Muscle of leg (tissue), 11 donors: ENCODE measurements around the gene TMEM204. TPM values are rescaled to one million over a fixed set of nuclear protein-coding genes. Genes with fewer than 3 reads are reported as not detected.
"Not testable (repeated sequence)": the region's sequence is repeated elsewhere in the genome, so short reads cannot be mapped to it uniquely, and the experiment has no call there.

Experiments
- DNase-seq: peaks from one replicate; pipeline ENCODE4 v3.0.0; 2013
- H3K27ac ChIP-seq: one replicate; pipeline ENCODE4 v1.5.1; 2013; ENCODE audit warnings: mild to moderate bottlenecking, low read length, control low read depth
- H3K27me3 ChIP-seq: one replicate; pipeline ENCODE4 v1.6.1; 2013; ENCODE audit warnings: low read length; ENCODE audit not compliant: control insufficient read depth, insufficient read depth
- H3K36me3 ChIP-seq: one replicate; pipeline ENCODE4 v1.6.1; 2013; ENCODE audit warnings: low read length; ENCODE audit not compliant: control insufficient read depth, insufficient read depth
- H3K4me1 ChIP-seq: one replicate; pipeline ENCODE4 v1.6.1; 2013; ENCODE audit warnings: low read length; ENCODE audit not compliant: control insufficient read depth, insufficient read depth
- H3K4me3 ChIP-seq: one replicate; pipeline ENCODE4 v1.5.1; 2013; ENCODE audit warnings: low read length, control low read depth
- H3K9me3 ChIP-seq: replicated peaks from 2 replicates; pipeline ENCODE4 v1.6.1; 2013; ENCODE audit warnings: low read depth, low read length; ENCODE audit not compliant: control insufficient read depth
- WGBS: methylation state at CpG from one replicate; pipeline ENCODE4 v1.1.5; 2013; ENCODE audit warnings: missing lambda C conversion rate; ENCODE audit not compliant: insufficient coverage; 5-methylcytosine and 5-hydroxymethylcytosine counted together
- polyA plus RNA-seq, 8 donors: library from polyadenylated mRNA; unstranded; fragments of 120-200 nt; gene quantifications; one replicate each; pipeline versions ENCODE4 v1.2.1 to v1.2.3, GENCODE V29; 2013; ENCODE audit warnings: inconsistent platforms in 1 of 8, low replicate concordance in 1 of 8; ENCODE audit not compliant: insufficient read length in 8 of 8, insufficient read depth in 1 of 8
- total RNA-seq: library from RNA; stranded (reverse); fragments of 120-200 nt; gene quantifications from one replicate; pipeline ENCODE4 v1.2.4, GENCODE V29; 2013

Gene TMEM204
- total and polyA plus RNA-seq, 9 donors = 14.6 to 22.2 (median 18.0) TPM

DNA sequence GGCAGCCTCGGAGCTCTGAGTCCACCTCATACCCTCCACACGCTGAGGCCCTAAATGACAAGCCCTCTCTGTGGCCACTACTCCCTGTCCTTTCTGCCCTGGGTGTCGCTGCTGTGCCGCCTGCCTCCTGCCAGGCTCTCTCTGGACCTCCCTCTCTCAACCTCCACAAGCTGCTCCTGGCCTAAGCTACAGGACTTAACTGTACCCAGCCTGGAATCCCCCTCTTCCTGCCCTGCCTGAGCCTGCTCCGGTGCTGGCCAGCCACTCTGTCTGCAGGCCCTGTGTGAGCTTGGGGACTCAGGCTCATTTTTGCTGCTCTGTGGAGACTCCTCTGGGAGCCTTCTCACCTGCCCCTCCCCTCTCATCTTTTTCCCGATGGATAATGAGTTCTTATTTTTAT lies 56.9 kb downstream of the TMEM204 start:
- H3K36me3 ChIP-seq = peaks cover 26% of the 10 kb centered on the region
- DNase-seq = no peak
- no peak overlapping the region for H3K4me3 ChIP-seq
- 82% methylated on average over 5 of the region's 6 CpGs for WGBS
- H3K9me3 ChIP-seq = no peaks in the 10 kb centered on the region
- no peaks in the 10 kb centered on the region for H3K4me1 ChIP-seq
- no peaks in the 10 kb centered on the region for H3K27me3 ChIP-seq
- H3K27ac ChIP-seq = no peak overlapping the region

DNA sequence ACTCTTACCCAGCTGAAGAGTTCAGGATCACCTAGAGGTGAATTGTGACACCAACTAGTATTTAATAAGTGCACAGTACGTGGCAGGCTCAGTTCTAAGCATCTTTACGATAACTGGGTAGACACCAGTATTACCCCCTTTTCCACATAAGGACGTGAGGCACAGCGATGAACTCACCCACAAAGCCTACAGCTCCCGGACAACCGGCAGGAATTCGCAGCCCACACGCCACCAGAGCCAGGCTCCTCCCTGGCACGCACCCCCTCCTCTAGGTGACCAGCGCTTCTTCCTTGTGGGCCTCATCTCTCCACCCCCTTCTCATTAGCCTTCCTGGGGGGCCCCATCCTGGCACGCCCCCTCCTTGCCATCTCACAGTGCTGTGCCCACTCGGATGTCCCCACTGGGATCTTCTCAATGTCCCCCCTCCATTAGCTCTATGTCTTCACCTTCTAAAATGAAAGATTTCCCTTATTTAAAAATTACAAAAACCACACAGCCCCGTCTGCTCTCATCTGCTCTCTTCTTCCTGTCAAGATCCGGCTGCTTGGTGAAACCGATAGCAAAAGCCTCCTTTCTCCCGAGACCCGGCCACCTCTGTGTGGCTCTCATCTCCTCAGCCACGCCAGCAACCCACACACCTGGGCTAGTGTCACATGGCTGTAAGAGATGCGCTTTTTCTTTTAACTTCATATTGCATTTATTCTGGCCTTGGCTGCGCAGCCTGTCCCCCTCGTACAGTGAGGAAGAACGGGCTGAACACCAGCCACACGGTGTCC lies 57.7 kb downstream of the TMEM204 start:
- no peak overlapping the region for H3K4me3 ChIP-seq
- no peaks in the 10 kb centered on the region for H3K9me3 ChIP-seq
- peaks cover 23% of the 10 kb centered on the region for H3K36me3 ChIP-seq
- no peaks in the 10 kb centered on the region for H3K4me1 ChIP-seq
- no peak for DNase-seq
- WGBS = 94% methylated on average over 23 of the region's 23 CpGs
- H3K27me3 ChIP-seq = no peaks in the 10 kb centered on the region
- H3K27ac ChIP-seq = no peak overlapping the region

DNA sequence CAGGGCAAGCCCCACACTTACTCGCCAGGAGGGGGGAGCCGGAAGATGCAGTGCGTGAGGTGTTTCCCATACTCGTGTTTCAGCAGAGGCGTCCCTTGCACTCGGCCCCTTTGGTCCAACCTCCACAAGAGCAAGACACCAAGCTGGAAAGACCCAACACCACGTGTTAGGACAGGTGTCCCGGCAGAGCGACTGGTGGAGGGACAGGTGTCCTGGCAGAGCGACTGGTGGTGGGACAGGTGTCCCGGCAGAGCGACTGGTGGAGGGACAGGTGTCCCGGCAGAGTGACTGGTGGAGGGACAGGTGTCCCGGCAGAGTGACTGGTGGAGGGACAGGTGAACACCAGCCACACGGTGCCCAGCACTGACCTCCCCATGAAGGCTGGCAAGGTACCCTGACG lies 59.0 kb downstream of the TMEM204 start:
- peaks cover 18% of the 10 kb centered on the region for H3K36me3 ChIP-seq
- no peaks in the 10 kb centered on the region for H3K27me3 ChIP-seq
- 93% methylated on average over 10 of the region's 16 CpGs for WGBS
- H3K27ac ChIP-seq = no peak overlapping the region
- no peaks in the 10 kb centered on the region for H3K9me3 ChIP-seq
- H3K4me3 ChIP-seq = no peak overlapping the region
- H3K4me1 ChIP-seq = no peaks in the 10 kb centered on the region
- no peak for DNase-seq

DNA sequence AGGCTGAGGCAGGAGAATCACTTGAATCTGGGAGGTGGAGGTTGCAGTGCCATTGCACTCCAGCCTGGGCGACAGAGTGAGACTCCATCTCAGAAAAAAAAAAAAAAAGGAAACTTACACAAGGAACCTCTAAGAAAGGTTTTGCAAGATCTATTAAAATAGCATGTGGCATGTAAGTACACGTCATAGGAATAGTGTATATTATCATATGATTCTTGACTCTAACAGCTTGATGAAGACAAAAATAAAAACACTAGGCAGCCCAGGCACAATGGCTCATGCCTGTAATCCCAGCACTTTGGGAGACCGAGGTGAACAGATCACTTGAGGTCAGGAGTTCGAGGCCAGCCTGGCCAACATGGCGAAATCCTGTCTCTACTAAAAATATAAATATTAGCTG lies 62.0 kb downstream of the TMEM204 start:
- not testable (repeated sequence) for H3K4me1 ChIP-seq, H3K27me3 ChIP-seq, H3K36me3 ChIP-seq, H3K9me3 ChIP-seq, DNase-seq, H3K27ac ChIP-seq, H3K4me3 ChIP-seq
- WGBS = no CpG with 5 or more reads among the region's 5 CpGs

DNA sequence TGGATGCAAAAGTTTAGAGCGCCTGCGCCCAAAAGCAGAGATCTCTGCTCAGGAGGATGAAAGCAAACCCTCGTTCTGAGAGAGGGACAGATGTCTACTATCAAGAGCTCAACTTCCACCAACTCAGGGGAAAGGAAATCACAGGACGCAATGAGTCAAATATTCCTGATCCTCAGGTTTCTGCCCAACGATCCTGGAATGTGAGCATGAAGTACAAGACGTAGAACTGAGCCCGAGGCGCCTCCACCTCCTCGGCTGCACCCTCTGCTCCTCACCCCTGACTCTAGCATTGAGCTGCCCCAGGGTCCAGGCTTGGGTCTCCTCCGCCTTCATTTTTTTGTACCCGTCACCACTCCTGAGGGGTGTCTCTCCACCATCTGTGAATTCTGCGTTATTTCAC lies 63.0 kb downstream of the TMEM204 start:
- 90% methylated on average over 7 of the region's 12 CpGs for WGBS

DNA sequence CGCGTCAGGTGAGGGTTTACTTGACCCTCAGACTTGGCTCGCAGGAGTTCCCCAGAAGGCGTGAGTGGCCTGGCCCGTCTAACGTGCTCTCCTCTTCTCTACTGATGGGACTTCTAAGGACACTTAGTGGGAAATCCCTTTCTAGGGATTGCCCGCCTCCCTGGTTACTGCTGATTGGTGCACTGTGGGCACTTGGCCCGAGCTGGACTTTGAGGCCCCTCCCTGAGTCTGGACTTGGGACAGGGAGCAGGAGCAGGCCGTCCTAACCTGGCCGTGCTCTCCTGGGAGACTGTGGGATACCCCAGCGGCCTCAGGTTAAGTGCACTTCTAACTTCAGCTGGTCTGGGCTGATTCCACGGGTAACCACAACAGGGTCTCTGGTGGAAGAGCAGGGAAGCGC lies 63.7 kb downstream of the TMEM204 start:
- Histone ChIP-seq H3K27ac (no peak overlapping the region), H3K4me3 (no peak overlapping the region), H3K27me3 (no peaks in the 10 kb centered on the region), H3K9me3 (no peaks in the 10 kb centered on the region), H3K36me3 (peaks cover 10% of the 10 kb centered on the region), H3K4me1 (no peaks in the 10 kb centered on the region)
- 85% methylated on average over 9 of the region's 13 CpGs for WGBS
- no peak for DNase-seq

More for the DNA sequence above, 63.0 kb downstream of the TMEM204 start:
- Histone ChIP-seq H3K27me3 (no peaks in the 10 kb centered on the region), H3K4me3 (no peak overlapping the region), H3K27ac (no peak overlapping the region), H3K36me3 (peaks cover 4% of the 10 kb centered on the region), H3K4me1 (no peaks in the 10 kb centered on the region), H3K9me3 (no peaks in the 10 kb centered on the region)
- no peak for DNase-seq

DNA sequence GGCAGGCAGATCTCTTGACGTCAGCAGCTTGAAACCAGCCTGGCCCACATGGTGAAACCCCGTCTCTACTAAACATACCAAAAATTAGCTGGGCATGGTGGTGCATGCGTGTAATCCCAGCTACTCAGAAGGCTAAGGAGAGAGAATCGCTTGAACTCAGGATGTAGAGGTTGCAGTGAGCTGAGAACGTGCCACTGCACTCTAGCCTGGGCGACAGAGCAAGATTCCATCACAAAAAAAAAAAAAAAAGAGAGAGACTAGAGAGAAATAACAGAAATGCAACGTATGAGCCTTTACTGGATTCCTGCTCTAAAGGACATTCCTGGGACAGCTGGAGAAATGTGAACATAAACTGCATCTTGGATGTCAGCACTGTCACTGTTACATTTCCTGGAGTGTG lies 67.6 kb downstream of the TMEM204 start:
- H3K36me3 ChIP-seq = peaks cover 16% of the 10 kb centered on the region
- 90% methylated on average over 3 of the region's 7 CpGs for WGBS

DNA sequence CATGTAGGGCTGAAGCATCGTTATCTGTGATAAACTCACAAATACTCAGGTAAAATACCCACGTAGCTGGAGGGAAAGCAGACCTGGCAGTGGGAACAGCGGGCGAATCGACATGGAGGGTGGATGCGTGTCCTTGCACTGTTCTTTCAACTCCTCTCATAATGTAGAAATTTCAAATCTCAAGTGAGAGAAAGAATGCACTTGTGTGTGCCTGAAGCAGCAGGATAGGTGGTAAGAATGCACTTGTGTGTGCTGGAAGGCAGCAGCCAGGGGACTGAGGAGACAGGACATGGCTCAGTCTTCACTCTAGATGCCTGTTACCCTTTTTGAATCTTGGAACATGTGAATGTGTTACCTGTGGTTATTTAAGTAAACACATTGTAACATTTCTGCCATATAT lies 68.0 kb downstream of the TMEM204 start:
- WGBS = no CpG with 5 or more reads among the region's 6 CpGs
- Histone ChIP-seq H3K27ac (no peak overlapping the region), H3K9me3 (no peaks in the 10 kb centered on the region), H3K4me3 (no peak overlapping the region), H3K27me3 (no peaks in the 10 kb centered on the region), H3K4me1 (no peaks in the 10 kb centered on the region), H3K36me3 (peaks cover 20% of the 10 kb centered on the region)
- DNase-seq = no peak

More for the DNA sequence above, 67.6 kb downstream of the TMEM204 start:
- Histone ChIP-seq H3K27me3 (no peaks in the 10 kb centered on the region), H3K9me3 (no peaks in the 10 kb centered on the region), H3K27ac (no peak overlapping the region), H3K4me3 (no peak overlapping the region), H3K4me1 (no peaks in the 10 kb centered on the region)
- no peak for DNase-seq

DNA sequence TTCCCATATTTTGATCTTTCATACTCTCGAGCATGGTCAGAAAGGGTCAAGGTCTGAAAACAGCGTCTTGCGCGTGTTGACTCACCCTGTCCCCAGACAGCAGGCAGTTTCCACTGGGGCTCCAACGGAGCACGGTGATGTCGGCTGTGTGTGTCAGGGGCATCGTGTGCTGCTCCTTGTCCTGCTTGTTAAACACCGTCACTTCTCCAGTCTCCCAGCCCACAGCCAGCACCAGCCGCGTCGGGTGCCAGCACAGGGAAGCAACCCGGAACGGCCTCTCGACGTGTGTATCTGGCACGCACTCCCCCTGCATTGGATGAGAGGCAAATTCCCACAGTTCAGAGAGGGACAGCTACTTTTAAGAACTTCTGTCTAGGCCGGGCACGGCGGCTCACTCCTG lies 68.8 kb downstream of the TMEM204 start:
- no peaks in the 10 kb centered on the region for H3K27me3 ChIP-seq
- no peaks in the 10 kb centered on the region for H3K9me3 ChIP-seq
- DNase-seq = no peak
- no peak overlapping the region for H3K4me3 ChIP-seq
- H3K4me1 ChIP-seq = no peaks in the 10 kb centered on the region
- H3K36me3 ChIP-seq = peaks cover 21% of the 10 kb centered on the region
- H3K27ac ChIP-seq = no peak overlapping the region
- WGBS = 93% methylated on average over 19 of the region's 20 CpGs
